Panc1 (cell line): Measurements from ENCODE around the gene NEK4.

ENCODE experiments used
- POLR2AphosphoS5 ChIP-seq: IDR thresholded peaks from 2 replicates; pipeline ENCODE4 v1.6.1; 2012; ENCODE audit warnings: mild to moderate bottlenecking, low read depth, low read length, moderate library complexity
- SIN3A ChIP-seq: IDR thresholded peaks from 2 replicates; pipeline ENCODE4 v1.6.1; 2012; ENCODE audit warnings: low read depth, mild to moderate bottlenecking, low read length, moderate library complexity, borderline replicate concordance; ENCODE audit not compliant: insufficient read depth
- TCF7L2 ChIP-seq: IDR thresholded peaks from 2 replicates; pipeline ENCODE4 v1.6.1; 2011; ENCODE audit warnings: mild to moderate bottlenecking, low read depth, low read length, inconsistent platforms
- TF ChIP-seq, protein P1 (sequence below): fragments of 450-650 bp; IDR thresholded peaks from 2 replicates; pipeline ENCODE4 v1.5.1; 2017; ENCODE audit warnings: mild to moderate bottlenecking
- TF ChIP-seq, protein P2 (sequence below), 2 experiments: IDR thresholded peaks; 2 replicates each; pipeline ENCODE4 v1.6.1; 2011 to 2012; ENCODE audit warnings: low read depth in 2 of 2, control low read depth in 1 of 2, low read length in 1 of 2, mild to moderate bottlenecking in 1 of 2, moderate library complexity in 1 of 2; ENCODE audit not compliant: insufficient read depth in 1 of 2

DNA sequence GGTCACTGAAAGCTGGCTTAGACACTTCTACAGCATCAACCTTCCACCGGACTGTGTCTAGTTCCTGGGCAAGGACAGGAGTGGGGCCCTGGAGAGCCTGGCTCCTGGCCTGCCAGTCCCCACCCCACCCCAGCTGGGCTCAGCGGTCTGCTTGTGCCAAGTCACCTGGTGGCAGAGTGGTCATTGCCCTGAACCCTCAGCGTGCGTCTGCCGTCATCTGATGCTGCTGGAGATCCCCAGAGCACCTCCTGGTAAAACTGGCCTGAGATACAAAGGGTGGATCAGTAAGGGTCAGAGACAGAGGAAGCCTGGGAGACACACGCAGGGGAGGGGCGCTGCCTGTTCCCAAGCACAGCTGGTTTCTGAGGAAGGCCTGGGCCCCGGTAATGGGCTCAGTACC is 43.1 kb upstream of the NEK4 start:
- TF ChIP-seq, protein P1, sequence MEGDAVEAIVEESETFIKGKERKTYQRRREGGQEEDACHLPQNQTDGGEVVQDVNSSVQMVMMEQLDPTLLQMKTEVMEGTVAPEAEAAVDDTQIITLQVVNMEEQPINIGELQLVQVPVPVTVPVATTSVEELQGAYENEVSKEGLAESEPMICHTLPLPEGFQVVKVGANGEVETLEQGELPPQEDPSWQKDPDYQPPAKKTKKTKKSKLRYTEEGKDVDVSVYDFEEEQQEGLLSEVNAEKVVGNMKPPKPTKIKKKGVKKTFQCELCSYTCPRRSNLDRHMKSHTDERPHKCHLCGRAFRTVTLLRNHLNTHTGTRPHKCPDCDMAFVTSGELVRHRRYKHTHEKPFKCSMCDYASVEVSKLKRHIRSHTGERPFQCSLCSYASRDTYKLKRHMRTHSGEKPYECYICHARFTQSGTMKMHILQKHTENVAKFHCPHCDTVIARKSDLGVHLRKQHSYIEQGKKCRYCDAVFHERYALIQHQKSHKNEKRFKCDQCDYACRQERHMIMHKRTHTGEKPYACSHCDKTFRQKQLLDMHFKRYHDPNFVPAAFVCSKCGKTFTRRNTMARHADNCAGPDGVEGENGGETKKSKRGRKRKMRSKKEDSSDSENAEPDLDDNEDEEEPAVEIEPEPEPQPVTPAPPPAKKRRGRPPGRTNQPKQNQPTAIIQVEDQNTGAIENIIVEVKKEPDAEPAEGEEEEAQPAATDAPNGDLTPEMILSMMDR: no peak
- TF ChIP-seq POLR2AphosphoS5: no peak
- TF ChIP-seq SIN3A: no peak
- TF ChIP-seq TCF7L2: no peak
- TF ChIP-seq, protein P2, sequence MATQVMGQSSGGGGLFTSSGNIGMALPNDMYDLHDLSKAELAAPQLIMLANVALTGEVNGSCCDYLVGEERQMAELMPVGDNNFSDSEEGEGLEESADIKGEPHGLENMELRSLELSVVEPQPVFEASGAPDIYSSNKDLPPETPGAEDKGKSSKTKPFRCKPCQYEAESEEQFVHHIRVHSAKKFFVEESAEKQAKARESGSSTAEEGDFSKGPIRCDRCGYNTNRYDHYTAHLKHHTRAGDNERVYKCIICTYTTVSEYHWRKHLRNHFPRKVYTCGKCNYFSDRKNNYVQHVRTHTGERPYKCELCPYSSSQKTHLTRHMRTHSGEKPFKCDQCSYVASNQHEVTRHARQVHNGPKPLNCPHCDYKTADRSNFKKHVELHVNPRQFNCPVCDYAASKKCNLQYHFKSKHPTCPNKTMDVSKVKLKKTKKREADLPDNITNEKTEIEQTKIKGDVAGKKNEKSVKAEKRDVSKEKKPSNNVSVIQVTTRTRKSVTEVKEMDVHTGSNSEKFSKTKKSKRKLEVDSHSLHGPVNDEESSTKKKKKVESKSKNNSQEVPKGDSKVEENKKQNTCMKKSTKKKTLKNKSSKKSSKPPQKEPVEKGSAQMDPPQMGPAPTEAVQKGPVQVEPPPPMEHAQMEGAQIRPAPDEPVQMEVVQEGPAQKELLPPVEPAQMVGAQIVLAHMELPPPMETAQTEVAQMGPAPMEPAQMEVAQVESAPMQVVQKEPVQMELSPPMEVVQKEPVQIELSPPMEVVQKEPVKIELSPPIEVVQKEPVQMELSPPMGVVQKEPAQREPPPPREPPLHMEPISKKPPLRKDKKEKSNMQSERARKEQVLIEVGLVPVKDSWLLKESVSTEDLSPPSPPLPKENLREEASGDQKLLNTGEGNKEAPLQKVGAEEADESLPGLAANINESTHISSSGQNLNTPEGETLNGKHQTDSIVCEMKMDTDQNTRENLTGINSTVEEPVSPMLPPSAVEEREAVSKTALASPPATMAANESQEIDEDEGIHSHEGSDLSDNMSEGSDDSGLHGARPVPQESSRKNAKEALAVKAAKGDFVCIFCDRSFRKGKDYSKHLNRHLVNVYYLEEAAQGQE (IDR thresholded peaks at IDR 0.05; ENCODE audit: insufficient read depth in 1 of 2, low read depth in 2 of 2, low read length in 1 of 2): no peak
